ENCODE measurements around the gene PACSIN1. TPM values are rescaled to one million over a fixed set of nuclear protein-coding genes. Genes with fewer than 3 reads are reported as not detected.
"Not testable (repeated sequence)": the region's sequence is repeated elsewhere in the genome, so short reads cannot be mapped to it uniquely, and the experiment has no call there.

Gene PACSIN1
- total RNA-seq, 1 experiment from 2014 or later = not detected

DNA sequence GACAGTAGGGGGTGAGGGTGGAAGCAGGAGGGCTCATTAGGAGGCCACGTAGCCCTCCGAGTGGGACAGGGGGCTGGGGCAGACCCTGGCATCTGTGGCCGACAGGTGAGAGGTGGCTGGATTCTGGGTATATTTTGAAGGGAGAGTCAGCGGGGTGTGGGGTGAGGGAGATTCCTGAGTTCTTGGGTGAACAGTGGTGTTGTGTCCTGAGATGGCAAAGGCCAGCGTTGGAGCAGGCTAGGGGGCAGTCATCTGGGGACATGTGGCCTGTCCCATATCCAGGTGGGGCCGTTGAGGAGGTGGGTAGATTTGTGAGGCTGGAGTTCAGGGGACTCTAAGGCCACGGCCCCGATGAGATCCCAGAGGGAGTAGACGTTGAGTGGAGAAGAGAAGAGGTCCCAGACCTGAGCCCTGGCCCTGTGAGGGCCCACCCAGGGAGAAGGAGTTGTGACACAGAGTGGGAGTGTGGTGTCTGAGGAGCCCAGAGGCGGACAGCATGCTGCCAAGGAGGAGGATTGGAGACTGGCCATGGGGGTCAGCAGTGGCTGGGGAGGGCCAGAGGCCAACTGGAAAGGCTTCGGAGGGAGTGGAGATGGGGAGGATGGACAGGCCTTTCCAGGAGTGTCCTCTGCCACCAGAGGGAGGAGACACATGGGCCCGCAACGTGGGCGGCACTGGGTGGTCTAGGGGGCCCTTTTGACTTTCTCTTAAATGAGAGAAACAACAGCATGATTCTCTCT lies 19.6 kb downstream of the PACSIN1 start:
- TF ChIP-seq, protein P1, sequence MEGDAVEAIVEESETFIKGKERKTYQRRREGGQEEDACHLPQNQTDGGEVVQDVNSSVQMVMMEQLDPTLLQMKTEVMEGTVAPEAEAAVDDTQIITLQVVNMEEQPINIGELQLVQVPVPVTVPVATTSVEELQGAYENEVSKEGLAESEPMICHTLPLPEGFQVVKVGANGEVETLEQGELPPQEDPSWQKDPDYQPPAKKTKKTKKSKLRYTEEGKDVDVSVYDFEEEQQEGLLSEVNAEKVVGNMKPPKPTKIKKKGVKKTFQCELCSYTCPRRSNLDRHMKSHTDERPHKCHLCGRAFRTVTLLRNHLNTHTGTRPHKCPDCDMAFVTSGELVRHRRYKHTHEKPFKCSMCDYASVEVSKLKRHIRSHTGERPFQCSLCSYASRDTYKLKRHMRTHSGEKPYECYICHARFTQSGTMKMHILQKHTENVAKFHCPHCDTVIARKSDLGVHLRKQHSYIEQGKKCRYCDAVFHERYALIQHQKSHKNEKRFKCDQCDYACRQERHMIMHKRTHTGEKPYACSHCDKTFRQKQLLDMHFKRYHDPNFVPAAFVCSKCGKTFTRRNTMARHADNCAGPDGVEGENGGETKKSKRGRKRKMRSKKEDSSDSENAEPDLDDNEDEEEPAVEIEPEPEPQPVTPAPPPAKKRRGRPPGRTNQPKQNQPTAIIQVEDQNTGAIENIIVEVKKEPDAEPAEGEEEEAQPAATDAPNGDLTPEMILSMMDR (conservative IDR thresholded peaks at IDR 0.05; ENCODE audit: low read depth, low read length) = no peak
- no peak for TF ChIP-seq EZH2 (IDR thresholded peaks at IDR 0.05; ENCODE audit: borderline replicate concordance, low read depth, low read length, poor library complexity, severe bottlenecking)
- intact Hi-C loops (cut with micrococcal nuclease; ENCODE audit: unreplicated experiment) = no loop called here
- DNase-seq (ENCODE audit: low spot score) = no peak
- peaks cover 3% of the 10 kb centered on the region for H3K4me1 ChIP-seq (ENCODE audit: insufficient read depth, low read length, poor library complexity, severe bottlenecking)
- BruUV-seq (replicated peaks) = no TSS peak
- no peaks in the 10 kb centered on the region for H3K27me3 ChIP-seq (replicated peaks; ENCODE audit: insufficient read depth, low read depth, low read length, poor library complexity)
- ChIA-PET POLR2A (ENCODE audit: low non-redundant PET) (no interaction called here), CTCF (no interaction called here)
- no peaks in the 10 kb centered on the region for H3K9me3 ChIP-seq (ENCODE audit: low read depth, low read length, poor library complexity, severe bottlenecking)
- H3K36me3 ChIP-seq (ENCODE audit: insufficient read depth, low read length, poor library complexity, severe bottlenecking) = no peaks in the 10 kb centered on the region
- no peak overlapping the region for H3K27ac ChIP-seq (ENCODE audit: low read depth, low read length, poor library complexity, severe bottlenecking)
- H3K4me3 ChIP-seq (ENCODE audit: low read depth, low read length, poor library complexity, severe bottlenecking) = no peak overlapping the region

DNA sequence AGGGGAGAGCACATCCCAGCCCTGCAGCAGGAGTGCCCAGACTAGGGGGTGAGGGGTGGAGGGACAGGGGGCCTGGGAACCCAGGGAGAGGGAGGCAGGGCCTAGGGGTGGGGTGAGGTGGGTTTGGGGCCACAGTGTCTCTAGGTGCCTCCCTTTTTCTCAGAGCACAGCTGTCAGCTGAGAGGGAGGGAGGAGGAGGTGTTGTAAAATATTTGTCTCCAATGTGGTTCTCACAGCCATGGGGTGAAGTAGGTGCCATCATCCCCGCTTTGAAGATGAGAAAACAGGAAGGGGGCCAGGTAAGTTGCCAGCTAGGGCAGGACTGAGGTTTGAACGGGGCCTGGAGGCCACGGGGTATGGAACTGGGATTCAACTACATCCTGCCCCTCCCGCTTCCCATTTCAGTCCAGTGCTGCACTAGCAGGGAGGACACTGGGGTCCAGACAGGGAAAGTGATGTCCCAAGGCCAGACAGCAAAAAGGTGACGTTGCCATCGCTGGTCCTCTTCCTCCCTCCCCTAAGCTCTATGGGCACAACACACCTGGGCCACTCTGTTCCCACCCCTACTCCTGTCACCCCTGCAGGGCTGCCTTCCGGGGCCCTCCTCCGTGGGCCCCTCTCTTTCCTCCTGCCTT lies 20.3 kb downstream of the PACSIN1 start:
- ChIA-PET POLR2A (ENCODE audit: low non-redundant PET) (no interaction called here), CTCF (no interaction called here)
- Histone ChIP-seq H3K9me3 (ENCODE audit: low read depth, low read length, poor library complexity, severe bottlenecking) (no peaks in the 10 kb centered on the region), H3K4me1 (ENCODE audit: insufficient read depth, low read length, poor library complexity, severe bottlenecking) (peaks cover 10% of the 10 kb centered on the region), H3K27me3 (replicated peaks; ENCODE audit: insufficient read depth, low read depth, low read length, poor library complexity) (no peaks in the 10 kb centered on the region), H3K36me3 (ENCODE audit: insufficient read depth, low read length, poor library complexity, severe bottlenecking) (no peaks in the 10 kb centered on the region), H3K4me3 (ENCODE audit: low read depth, low read length, poor library complexity, severe bottlenecking) (no peak overlapping the region), H3K27ac (ENCODE audit: low read depth, low read length, poor library complexity, severe bottlenecking) (no peak overlapping the region)
- no TSS peak for BruUV-seq (replicated peaks)
- intact Hi-C loops (cut with micrococcal nuclease; ENCODE audit: unreplicated experiment) = no loop called here
- DNase-seq (ENCODE audit: low spot score) = no peak
- no peak for TF ChIP-seq EZH2 (IDR thresholded peaks at IDR 0.05; ENCODE audit: borderline replicate concordance, low read depth, low read length, poor library complexity, severe bottlenecking)
- TF ChIP-seq, protein P1 (conservative IDR thresholded peaks at IDR 0.05; ENCODE audit: low read depth, low read length) = no peak

DNA sequence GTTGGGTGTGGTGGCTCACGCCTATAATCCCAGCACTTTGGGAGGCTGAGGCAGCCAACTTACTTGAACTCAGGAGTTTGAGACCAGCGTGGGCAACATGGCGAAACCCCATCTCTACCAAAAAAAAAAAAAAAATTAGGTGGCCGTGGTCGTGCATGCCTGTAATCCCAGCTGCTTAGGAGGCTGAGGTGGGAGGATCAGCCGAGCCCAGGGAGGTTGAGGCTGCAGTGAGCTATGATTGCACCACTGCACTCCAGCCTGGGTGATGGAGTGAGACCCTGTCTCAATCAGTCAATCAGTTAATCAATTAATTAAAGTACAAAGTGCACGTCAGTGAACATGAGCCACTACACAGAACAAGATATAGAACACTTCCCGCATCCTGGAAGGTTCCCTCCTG lies 21.0 kb downstream of the PACSIN1 start:
- H3K27ac ChIP-seq (ENCODE audit: low read depth, low read length, poor library complexity, severe bottlenecking); POLR2A ChIA-PET (ENCODE audit: low non-redundant PET); DNase-seq (ENCODE audit: low spot score); BruUV-seq (replicated peaks); H3K27me3 ChIP-seq (replicated peaks; ENCODE audit: insufficient read depth, low read depth, low read length, poor library complexity); H3K4me3 ChIP-seq (ENCODE audit: low read depth, low read length, poor library complexity, severe bottlenecking); H3K36me3 ChIP-seq (ENCODE audit: insufficient read depth, low read length, poor library complexity, severe bottlenecking); H3K9me3 ChIP-seq (ENCODE audit: low read depth, low read length, poor library complexity, severe bottlenecking); intact Hi-C loops (cut with micrococcal nuclease; ENCODE audit: unreplicated experiment); CTCF ChIA-PET: not testable (repeated sequence)
- H3K4me1 ChIP-seq (ENCODE audit: insufficient read depth, low read length, poor library complexity, severe bottlenecking) = peaks cover 11% of the 10 kb centered on the region

GRCh38 chr6:34487536-34487935 lies 21.7 kb downstream of the PACSIN1 start:
- H3K27ac ChIP-seq (ENCODE audit: low read depth, low read length, poor library complexity, severe bottlenecking) = no peak overlapping the region
- H3K4me1 ChIP-seq (ENCODE audit: insufficient read depth, low read length, poor library complexity, severe bottlenecking) = peaks cover 11% of the 10 kb centered on the region
- no TSS peak for BruUV-seq (replicated peaks)
- H3K9me3 ChIP-seq (ENCODE audit: low read depth, low read length, poor library complexity, severe bottlenecking) = no peaks in the 10 kb centered on the region
- DNase-seq (ENCODE audit: low spot score) = no peak
- TF ChIP-seq, protein P1 (conservative IDR thresholded peaks at IDR 0.05; ENCODE audit: low read depth, low read length) = no peak
- no peak for TF ChIP-seq EZH2 (IDR thresholded peaks at IDR 0.05; ENCODE audit: borderline replicate concordance, low read depth, low read length, poor library complexity, severe bottlenecking)
- no peak overlapping the region for H3K4me3 ChIP-seq (ENCODE audit: low read depth, low read length, poor library complexity, severe bottlenecking)
- intact Hi-C loops (cut with micrococcal nuclease; ENCODE audit: unreplicated experiment) = no loop called here
- CTCF ChIA-PET = no interaction called here
- H3K27me3 ChIP-seq (replicated peaks; ENCODE audit: insufficient read depth, low read depth, low read length, poor library complexity) = no peaks in the 10 kb centered on the region
- POLR2A ChIA-PET (ENCODE audit: low non-redundant PET) = no interaction called here
- H3K36me3 ChIP-seq (ENCODE audit: insufficient read depth, low read length, poor library complexity, severe bottlenecking) = no peaks in the 10 kb centered on the region
